ENCODE data around the gene CDH26.

The CDH26 gene

GRCh38 chr20:59958123-59958522 lies at the start of gene CDH26:
Gene CDH26, plus strand, starts transcription at chr20:59958423. Its CDS starts 304 bp downstream, at chr20:59958727.
- no peak for TF ChIP-seq GATA2 (IDR thresholded peaks at IDR 0.05; ENCODE audit: low read depth, low read length)
- TF ChIP-seq GATA3 (IDR thresholded peaks at IDR 0.05; ENCODE audit: low read depth, low read length) = no peak

- TF ChIP-seq GATA2 (IDR thresholded peaks at IDR 0.05; ENCODE audit: low read depth, low read length) = no peak
- no peak for TF ChIP-seq GATA3 (IDR thresholded peaks at IDR 0.05; ENCODE audit: low read depth, low read length)
These were observed 49.4 kb upstream of the CDH26 start for GRCh38 chr20:59908855-59909254.

- TF ChIP-seq GATA2 (IDR thresholded peaks at IDR 0.05; ENCODE audit: low read depth, low read length) = no peak
- no peak for TF ChIP-seq GATA3 (IDR thresholded peaks at IDR 0.05; ENCODE audit: low read depth, low read length)
These were observed 47.2 kb upstream of the CDH26 start for GRCh38 chr20:59911041-59911440.

- no peak for TF ChIP-seq GATA3 (IDR thresholded peaks at IDR 0.05; ENCODE audit: low read depth, low read length)
- no peak for TF ChIP-seq GATA2 (IDR thresholded peaks at IDR 0.05; ENCODE audit: low read depth, low read length)
These were observed 45.6 kb upstream of the CDH26 start for GRCh38 chr20:59912609-59913008.

GRCh38 chr20:59920944-59921343 lies 37.3 kb upstream of the CDH26 start:
- TF ChIP-seq GATA2 (IDR thresholded peaks at IDR 0.05; ENCODE audit: low read depth, low read length) = no peak
- no peak for TF ChIP-seq GATA3 (IDR thresholded peaks at IDR 0.05; ENCODE audit: low read depth, low read length)

- TF ChIP-seq GATA3 (IDR thresholded peaks at IDR 0.05; ENCODE audit: low read depth, low read length) = no peak
- TF ChIP-seq GATA2 (IDR thresholded peaks at IDR 0.05; ENCODE audit: low read depth, low read length) = no peak
These were observed 34.7 kb upstream of the CDH26 start for GRCh38 chr20:59923514-59923913.

- TF ChIP-seq GATA3 (IDR thresholded peaks at IDR 0.05; ENCODE audit: low read depth, low read length) (no peak), GATA2 (IDR thresholded peaks at IDR 0.05; ENCODE audit: low read depth, low read length) (no peak)
These were observed 32.9 kb upstream of the CDH26 start for GRCh38 chr20:59925359-59925758.

GRCh38 chr20:59925899-59926298 lies 32.3 kb upstream of the CDH26 start:
- TF ChIP-seq GATA2 (IDR thresholded peaks at IDR 0.05; ENCODE audit: low read depth, low read length) (no peak), GATA3 (IDR thresholded peaks at IDR 0.05; ENCODE audit: low read depth, low read length) (no peak)

GRCh38 chr20:59931511-59932312 lies 26.5 kb upstream of the CDH26 start:
- TF ChIP-seq GATA2 (IDR thresholded peaks at IDR 0.05; ENCODE audit: low read depth, low read length) (no peak), GATA3 (IDR thresholded peaks at IDR 0.05; ENCODE audit: low read depth, low read length) (no peak)

GRCh38 chr20:59932616-59933295 lies 25.5 kb upstream of the CDH26 start:
- TF ChIP-seq GATA2 (IDR thresholded peaks at IDR 0.05; ENCODE audit: low read depth, low read length) (no peak), GATA3 (IDR thresholded peaks at IDR 0.05; ENCODE audit: low read depth, low read length) (no peak)

GRCh38 chr20:59933296-59933848 lies 24.9 kb upstream of the CDH26 start, which contains the start of gene SYCP2:
Gene SYCP2, minus strand, starts transcription at chr20:59933637. Its CDS starts 11,224 bp downstream, at chr20:59922413.
- TF ChIP-seq GATA3 (IDR thresholded peaks at IDR 0.05; ENCODE audit: low read depth, low read length) (no peak), GATA2 (IDR thresholded peaks at IDR 0.05; ENCODE audit: low read depth, low read length) (no peak)

GRCh38 chr20:59933849-59934585 lies 24.2 kb upstream of the CDH26 start:
- no peak for TF ChIP-seq GATA3 (IDR thresholded peaks at IDR 0.05; ENCODE audit: low read depth, low read length)

- TF ChIP-seq GATA2 (IDR thresholded peaks at IDR 0.05; ENCODE audit: low read depth, low read length) = no peak
- no peak for TF ChIP-seq GATA3 (IDR thresholded peaks at IDR 0.05; ENCODE audit: low read depth, low read length)
These were observed 22.6 kb upstream of the CDH26 start for GRCh38 chr20:59935457-59936185.

Data from SH-SY5Y (cell line).